WTC11 (cell line): ENCODE results near the gene KIF2C. TPM values are rescaled to one million over a fixed set of nuclear protein-coding genes. Genes with fewer than 3 reads are reported as not detected.

Experiments used
- ATAC-seq: fragments of 200-7000 bp; cut with Tn5 transposase; 2 replicates; pipeline ENCODE4 v1.10.0; 2021; ENCODE audit warnings: mild to moderate bottlenecking, moderate library complexity
- CTCF ChIA-PET: fragments of 300-600 bp; sonication (Branson Sonifier 250); formaldehyde crosslinking; loops from one replicate; lab custom pipeline; 2021; ENCODE audit warnings: antibody characterized with exemption; lab: Charles Lee
- POLR2A ChIA-PET: fragments of 350-600 bp; sonication (Branson Sonifier 250); formaldehyde crosslinking; loops from one replicate; lab custom pipeline; 2021; ENCODE audit warnings: antibody characterized with exemption; lab: Charles Lee
- DNase-seq: peaks from one replicate; pipeline ENCODE4 v3.0.0; 2021; ENCODE audit warnings: low spot score
- H3K27ac Mint-ChIP-seq: 2 replicates; pipeline ENCODE4 v1.8.0; 2021; ENCODE audit warnings: mixed read lengths
- H3K27me3 Mint-ChIP-seq: 2 replicates; pipeline ENCODE4 v1.8.0; 2021; ENCODE audit warnings: low read depth, mild to moderate bottlenecking, moderate library complexity, mixed read lengths
- H3K36me3 Mint-ChIP-seq: 2 replicates; pipeline ENCODE4 v1.8.0; 2021; ENCODE audit warnings: mixed read lengths
- H3K4me1 Mint-ChIP-seq: 2 replicates; pipeline ENCODE4 v1.8.0; 2022; ENCODE audit warnings: mixed read lengths
- H3K4me3 Mint-ChIP-seq: 2 replicates; pipeline ENCODE4 v1.8.0; 2021; ENCODE audit warnings: mild to moderate bottlenecking, moderate library complexity, mixed read lengths
- H3K9me3 Mint-ChIP-seq: 2 replicates; pipeline ENCODE4 v1.8.0; 2021; ENCODE audit warnings: mixed read lengths
- EMX1 ChIP-seq: fragments of 250-450 bp; sonication (Bioruptor Pico); IDR thresholded peaks from 2 replicates; pipeline ENCODE4 v1.8.0; 2021; ENCODE audit warnings: mild to moderate bottlenecking
- GTF2I ChIP-seq: fragments of 250-450 bp; sonication (Bioruptor Pico); conservative IDR thresholded peaks from 2 replicates; pipeline ENCODE4 v1.4.0; 2021; ENCODE audit warnings: mild to moderate bottlenecking
- NR1H2 ChIP-seq: sonication (generic); formaldehyde crosslinking; IDR thresholded peaks from 2 replicates; pipeline ENCODE4 v1.9.0; 2021; ENCODE audit warnings: mild to moderate bottlenecking, moderate library complexity, missing genetic modification reagents
- NR3C1 ChIP-seq: sonication (generic); formaldehyde crosslinking; conservative IDR thresholded peaks from 2 replicates; pipeline ENCODE4 v1.8.1; 2023; ENCODE audit warnings: low read depth, mild to moderate bottlenecking, missing genetic modification reagents
- SMAD4 ChIP-seq: sonication (generic); formaldehyde crosslinking; IDR thresholded peaks from 2 replicates; pipeline ENCODE4 v1.8.0; 2022; ENCODE audit warnings: mild to moderate bottlenecking, missing genetic modification reagents
- SOX15 ChIP-seq: fragments of 250-450 bp; sonication (Bioruptor Pico); IDR thresholded peaks from 2 replicates; pipeline ENCODE4 v1.9.0; 2021; ENCODE audit warnings: mild to moderate bottlenecking
- TCF7 ChIP-seq: sonication (generic); formaldehyde crosslinking; IDR thresholded peaks from 2 replicates; pipeline ENCODE4 v1.8.0; 2022; ENCODE audit warnings: mild to moderate bottlenecking, low read depth, missing genetic modification reagents, moderate library complexity
- ZNF121 ChIP-seq: sonication (generic); formaldehyde crosslinking; IDR thresholded peaks from 2 replicates; pipeline ENCODE4 v1.8.0; 2023; ENCODE audit warnings: missing genetic modification reagents
- ZNF219 ChIP-seq: sonication (generic); formaldehyde crosslinking; IDR thresholded peaks from 2 replicates; pipeline ENCODE4 v1.8.0; 2023; ENCODE audit warnings: missing genetic modification reagents, mild to moderate bottlenecking, borderline replicate concordance
- ZNF396 ChIP-seq: fragments of 250-450 bp; sonication (Bioruptor Pico); IDR thresholded peaks from 2 replicates; pipeline ENCODE4 v1.8.0; 2021; ENCODE audit warnings: mild to moderate bottlenecking, moderate library complexity, borderline replicate concordance
- total RNA-seq: library from RNA; stranded (reverse); gene quantifications from 3 replicates; pipeline ENCODE4 v1.2.3, GENCODE V29; 2021
- TF ChIP-seq, protein P1 (sequence below): fragments of 200-600 bp; IDR thresholded peaks from 2 replicates; pipeline ENCODE4 v1.8.0; 2022; ENCODE audit warnings: antibody characterized with exemption
- TF ChIP-seq, protein P2 (sequence below): sonication (generic); formaldehyde crosslinking; conservative IDR thresholded peaks from 2 replicates; pipeline ENCODE4 v1.8.1; 2023; ENCODE audit warnings: mild to moderate bottlenecking, low read depth, missing genetic modification reagents, moderate library complexity
- TF ChIP-seq, protein P3 (sequence below): fragments of 250-450 bp; sonication (Bioruptor Pico); IDR thresholded peaks from 2 replicates; pipeline ENCODE4 v1.9.0; 2021; ENCODE audit warnings: moderate library complexity, mild to moderate bottlenecking, inconsistent platforms, borderline replicate concordance
- TF ChIP-seq, protein P4 (sequence below): fragments of 250-450 bp; sonication (Bioruptor Pico); IDR thresholded peaks from 2 replicates; pipeline ENCODE4 v1.9.0; 2021; ENCODE audit warnings: mild to moderate bottlenecking, borderline replicate concordance

KIF2C gene
- total RNA-seq, 1 experiment from 2014 or later: 93.8 TPM

DNA sequence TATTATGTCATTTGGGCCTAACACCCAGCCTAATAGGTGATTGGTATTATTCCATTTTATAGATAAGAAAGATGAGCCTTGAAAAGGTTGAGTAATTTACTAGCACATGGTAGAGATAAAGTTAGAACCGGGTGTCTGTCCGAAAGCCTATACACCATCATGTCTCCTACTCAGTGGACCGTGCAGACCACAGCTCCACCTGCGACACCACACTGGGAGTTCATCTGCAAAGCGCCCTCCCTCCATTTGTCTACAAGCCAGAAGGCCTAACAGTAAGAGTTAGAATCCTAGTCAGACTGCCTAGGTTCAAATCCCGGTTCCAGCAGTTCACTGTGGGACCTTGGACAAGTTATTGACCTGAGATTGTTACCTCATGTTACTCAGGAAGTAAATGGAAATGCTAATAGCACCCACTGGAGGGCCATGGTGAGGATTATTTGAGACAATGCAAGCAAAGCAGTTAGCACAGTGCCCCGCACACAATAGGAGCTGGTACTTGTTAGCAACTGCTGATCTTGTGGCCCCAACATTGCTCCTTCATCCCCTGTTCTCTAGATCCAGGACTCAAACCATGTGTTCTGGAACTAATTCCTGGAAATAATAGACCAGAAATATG, 44.7 kb upstream of the KIF2C start:
- Mint-ChIP-seq H3K27me3 (peaks cover 3% of the 10 kb centered on the region; the same call in 1 of the 2 replicates), H3K4me3 (no peak overlapping the region), H3K4me1 (no peaks in the 10 kb centered on the region), H3K27ac (no peak overlapping the region), H3K9me3 (no peaks in the 10 kb centered on the region), H3K36me3 (no peaks in the 10 kb centered on the region)
- DNase-seq (no peak), ATAC-seq (no peak)
- TF ChIP-seq NR1H2 (CRISPR knock-in tag): no peak
- no peak for TF ChIP-seq EMX1 (CRISPR knock-in tag)
- no peak for TF ChIP-seq ZNF219 (CRISPR knock-in tag)
- TF ChIP-seq, protein P1, sequence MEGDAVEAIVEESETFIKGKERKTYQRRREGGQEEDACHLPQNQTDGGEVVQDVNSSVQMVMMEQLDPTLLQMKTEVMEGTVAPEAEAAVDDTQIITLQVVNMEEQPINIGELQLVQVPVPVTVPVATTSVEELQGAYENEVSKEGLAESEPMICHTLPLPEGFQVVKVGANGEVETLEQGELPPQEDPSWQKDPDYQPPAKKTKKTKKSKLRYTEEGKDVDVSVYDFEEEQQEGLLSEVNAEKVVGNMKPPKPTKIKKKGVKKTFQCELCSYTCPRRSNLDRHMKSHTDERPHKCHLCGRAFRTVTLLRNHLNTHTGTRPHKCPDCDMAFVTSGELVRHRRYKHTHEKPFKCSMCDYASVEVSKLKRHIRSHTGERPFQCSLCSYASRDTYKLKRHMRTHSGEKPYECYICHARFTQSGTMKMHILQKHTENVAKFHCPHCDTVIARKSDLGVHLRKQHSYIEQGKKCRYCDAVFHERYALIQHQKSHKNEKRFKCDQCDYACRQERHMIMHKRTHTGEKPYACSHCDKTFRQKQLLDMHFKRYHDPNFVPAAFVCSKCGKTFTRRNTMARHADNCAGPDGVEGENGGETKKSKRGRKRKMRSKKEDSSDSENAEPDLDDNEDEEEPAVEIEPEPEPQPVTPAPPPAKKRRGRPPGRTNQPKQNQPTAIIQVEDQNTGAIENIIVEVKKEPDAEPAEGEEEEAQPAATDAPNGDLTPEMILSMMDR: no peak
- no peak for TF ChIP-seq NR3C1
- TF ChIP-seq SMAD4 (CRISPR knock-in tag): no peak
- TF ChIP-seq, protein P2, sequence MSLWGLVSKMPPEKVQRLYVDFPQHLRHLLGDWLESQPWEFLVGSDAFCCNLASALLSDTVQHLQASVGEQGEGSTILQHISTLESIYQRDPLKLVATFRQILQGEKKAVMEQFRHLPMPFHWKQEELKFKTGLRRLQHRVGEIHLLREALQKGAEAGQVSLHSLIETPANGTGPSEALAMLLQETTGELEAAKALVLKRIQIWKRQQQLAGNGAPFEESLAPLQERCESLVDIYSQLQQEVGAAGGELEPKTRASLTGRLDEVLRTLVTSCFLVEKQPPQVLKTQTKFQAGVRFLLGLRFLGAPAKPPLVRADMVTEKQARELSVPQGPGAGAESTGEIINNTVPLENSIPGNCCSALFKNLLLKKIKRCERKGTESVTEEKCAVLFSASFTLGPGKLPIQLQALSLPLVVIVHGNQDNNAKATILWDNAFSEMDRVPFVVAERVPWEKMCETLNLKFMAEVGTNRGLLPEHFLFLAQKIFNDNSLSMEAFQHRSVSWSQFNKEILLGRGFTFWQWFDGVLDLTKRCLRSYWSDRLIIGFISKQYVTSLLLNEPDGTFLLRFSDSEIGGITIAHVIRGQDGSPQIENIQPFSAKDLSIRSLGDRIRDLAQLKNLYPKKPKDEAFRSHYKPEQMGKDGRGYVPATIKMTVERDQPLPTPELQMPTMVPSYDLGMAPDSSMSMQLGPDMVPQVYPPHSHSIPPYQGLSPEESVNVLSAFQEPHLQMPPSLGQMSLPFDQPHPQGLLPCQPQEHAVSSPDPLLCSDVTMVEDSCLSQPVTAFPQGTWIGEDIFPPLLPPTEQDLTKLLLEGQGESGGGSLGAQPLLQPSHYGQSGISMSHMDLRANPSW (CRISPR knock-in tag): no peak
- POLR2A ChIA-PET: no interaction called here
- CTCF ChIA-PET: interaction anchor here (1.0 kb wide), 1 partner anchor 21 kb away, joined by 3 read pairs; the partner anchor contains the start of genes ARMH1 and TMEM53

DNA sequence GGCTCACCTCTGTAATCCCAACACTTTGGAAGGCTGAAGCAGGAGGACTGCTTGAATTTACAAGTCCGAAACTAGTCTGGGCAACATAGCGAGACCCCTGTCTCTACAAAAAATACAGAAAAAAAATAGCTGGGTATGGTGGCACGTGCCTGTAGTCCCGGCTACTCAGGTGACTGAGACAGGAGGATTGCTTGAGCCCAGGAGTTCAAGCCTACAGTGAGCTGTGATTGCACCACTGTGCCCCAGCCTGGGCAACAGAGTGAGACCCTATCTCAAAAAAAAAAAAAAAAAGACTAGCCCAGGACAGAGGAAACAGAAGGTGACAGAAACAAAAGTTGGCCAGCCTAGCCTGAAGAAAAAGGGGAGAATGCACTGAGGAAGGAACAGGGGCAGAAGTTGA, 44.0 kb upstream of the KIF2C start:
- ChIA-PET CTCF (interaction anchor here (1.0 kb wide), 1 partner anchor 21 kb away, joined by 3 read pairs; the partner anchor contains the start of genes ARMH1 and TMEM53), POLR2A (no interaction called here)
- no peak overlapping the region for H3K27ac Mint-ChIP-seq
- TF ChIP-seq TCF7 (CRISPR knock-in tag) (no peak), ZNF121 (CRISPR knock-in tag) (peak; percentile 34; the same call in 1 of the 2 replicates), SOX15 (CRISPR knock-in tag) (no peak), GTF2I (CRISPR knock-in tag) (0 out of 2 replicates have a peak, but pooled peaks have one; percentile 5), ZNF396 (CRISPR knock-in tag) (no peak)
- TF ChIP-seq, protein P3, sequence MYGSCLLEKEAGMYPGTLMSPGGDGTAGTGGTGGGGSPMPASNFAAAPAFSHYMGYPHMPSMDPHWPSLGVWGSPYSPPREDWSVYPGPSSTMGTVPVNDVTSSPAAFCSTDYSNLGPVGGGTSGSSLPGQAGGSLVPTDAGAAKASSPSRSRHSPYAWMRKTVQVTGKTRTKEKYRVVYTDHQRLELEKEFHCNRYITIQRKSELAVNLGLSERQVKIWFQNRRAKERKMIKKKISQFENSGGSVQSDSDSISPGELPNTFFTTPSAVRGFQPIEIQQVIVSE (CRISPR knock-in tag): no peak
- TF ChIP-seq, protein P4, sequence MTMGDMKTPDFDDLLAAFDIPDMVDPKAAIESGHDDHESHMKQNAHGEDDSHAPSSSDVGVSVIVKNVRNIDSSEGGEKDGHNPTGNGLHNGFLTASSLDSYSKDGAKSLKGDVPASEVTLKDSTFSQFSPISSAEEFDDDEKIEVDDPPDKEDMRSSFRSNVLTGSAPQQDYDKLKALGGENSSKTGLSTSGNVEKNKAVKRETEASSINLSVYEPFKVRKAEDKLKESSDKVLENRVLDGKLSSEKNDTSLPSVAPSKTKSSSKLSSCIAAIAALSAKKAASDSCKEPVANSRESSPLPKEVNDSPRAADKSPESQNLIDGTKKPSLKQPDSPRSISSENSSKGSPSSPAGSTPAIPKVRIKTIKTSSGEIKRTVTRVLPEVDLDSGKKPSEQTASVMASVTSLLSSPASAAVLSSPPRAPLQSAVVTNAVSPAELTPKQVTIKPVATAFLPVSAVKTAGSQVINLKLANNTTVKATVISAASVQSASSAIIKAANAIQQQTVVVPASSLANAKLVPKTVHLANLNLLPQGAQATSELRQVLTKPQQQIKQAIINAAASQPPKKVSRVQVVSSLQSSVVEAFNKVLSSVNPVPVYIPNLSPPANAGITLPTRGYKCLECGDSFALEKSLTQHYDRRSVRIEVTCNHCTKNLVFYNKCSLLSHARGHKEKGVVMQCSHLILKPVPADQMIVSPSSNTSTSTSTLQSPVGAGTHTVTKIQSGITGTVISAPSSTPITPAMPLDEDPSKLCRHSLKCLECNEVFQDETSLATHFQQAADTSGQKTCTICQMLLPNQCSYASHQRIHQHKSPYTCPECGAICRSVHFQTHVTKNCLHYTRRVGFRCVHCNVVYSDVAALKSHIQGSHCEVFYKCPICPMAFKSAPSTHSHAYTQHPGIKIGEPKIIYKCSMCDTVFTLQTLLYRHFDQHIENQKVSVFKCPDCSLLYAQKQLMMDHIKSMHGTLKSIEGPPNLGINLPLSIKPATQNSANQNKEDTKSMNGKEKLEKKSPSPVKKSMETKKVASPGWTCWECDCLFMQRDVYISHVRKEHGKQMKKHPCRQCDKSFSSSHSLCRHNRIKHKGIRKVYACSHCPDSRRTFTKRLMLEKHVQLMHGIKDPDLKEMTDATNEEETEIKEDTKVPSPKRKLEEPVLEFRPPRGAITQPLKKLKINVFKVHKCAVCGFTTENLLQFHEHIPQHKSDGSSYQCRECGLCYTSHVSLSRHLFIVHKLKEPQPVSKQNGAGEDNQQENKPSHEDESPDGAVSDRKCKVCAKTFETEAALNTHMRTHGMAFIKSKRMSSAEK: no peak
- no peaks in the 10 kb centered on the region for H3K4me1 Mint-ChIP-seq
- ATAC-seq: no peak
- no peaks in the 10 kb centered on the region for H3K36me3 Mint-ChIP-seq
- no peaks in the 10 kb centered on the region for H3K9me3 Mint-ChIP-seq
- no peak overlapping the region for H3K4me3 Mint-ChIP-seq
- peaks cover 3% of the 10 kb centered on the region; the same call in 1 of the 2 replicates for H3K27me3 Mint-ChIP-seq
- no peak for DNase-seq
